Measurements from ENCODE around the gene SH3RF1. TPM values are rescaled to one million over a fixed set of nuclear protein-coding genes. Genes with fewer than 3 reads are reported as not detected.

Gene SH3RF1
- total and polyA plus RNA-seq, 4 donors, result 5.3 to 33.1 (median 16.3) TPM

GRCh38 chr4:169249214-169249973 lies 21.4 kb downstream of the SH3RF1 start:
- Histone ChIP-seq H3K27me3 (ENCODE audit: control insufficient read depth in 3 of 3, insufficient read depth in 3 of 3, low read length in 2 of 3) (no peaks in the 10 kb centered on the region), H3K4me3 (no peak overlapping the region), H3K36me3 (ENCODE audit: control insufficient read depth in 4 of 4, insufficient read depth in 4 of 4, low read length in 4 of 4) (peaks cover 0 to 4% (median 2%) of the 10 kb centered on the region in 4 donors), H3K9me3 (ENCODE audit: control insufficient read depth in 4 of 4, insufficient read depth in 3 of 4, low read length in 3 of 4) (no peaks in the 10 kb centered on the region), H3K9ac (ENCODE audit: insufficient read depth in 1 of 2, low read length in 2 of 2) (peak overlapping the region in 1 of 2 donors; percentile 17), H3K4me1 (ENCODE audit: control insufficient read depth in 5 of 5, insufficient read depth in 5 of 5, low read length in 5 of 5) (peaks cover 6 to 54% (median 28%) of the 10 kb centered on the region in 5 donors), H3K27ac (ENCODE audit: low read depth in 1 of 2, low read length in 1 of 2) (peak overlapping the region in 1 of 2 donors; percentile 74)
- peak; percentile 78 for ATAC-seq (ENCODE audit: insufficient read depth, low FRiP score)
- TF ChIP-seq CTCF (IDR thresholded peaks at IDR 0.05; ENCODE audit: control extremely low read depth, extremely low read depth), result no peak
- WGBS, 2 donors, result 44% methylated on average over 6 of the region's 6 CpGs
- DNase-seq, result peak in 2 of 3 donors; percentile 36 to 47

GRCh38 chr4:169248645-169249044 lies 22.1 kb downstream of the SH3RF1 start:
- ATAC-seq (ENCODE audit: insufficient read depth, low FRiP score) (peak; percentile 41), DNase-seq (no peak)
- WGBS, 2 donors, result 78 to 95% methylated on average over 8 of the region's 8 CpGs
- Histone ChIP-seq H3K36me3 (ENCODE audit: control insufficient read depth in 4 of 4, insufficient read depth in 4 of 4, low read length in 4 of 4) (peaks cover 0 to 4% (median 2%) of the 10 kb centered on the region in 4 donors), H3K27me3 (ENCODE audit: control insufficient read depth in 3 of 3, insufficient read depth in 3 of 3, low read length in 2 of 3) (no peaks in the 10 kb centered on the region), H3K9ac (ENCODE audit: insufficient read depth in 1 of 2, low read length in 2 of 2) (no peak overlapping the region), H3K27ac (ENCODE audit: low read depth in 1 of 2, low read length in 1 of 2) (no peak overlapping the region), H3K9me3 (ENCODE audit: control insufficient read depth in 4 of 4, insufficient read depth in 3 of 4, low read length in 3 of 4) (no peaks in the 10 kb centered on the region), H3K4me3 (no peak overlapping the region), H3K4me1 (ENCODE audit: control insufficient read depth in 5 of 5, insufficient read depth in 5 of 5, low read length in 5 of 5) (peaks cover 6 to 54% (median 28%) of the 10 kb centered on the region in 5 donors)
- no peak for TF ChIP-seq CTCF (IDR thresholded peaks at IDR 0.05; ENCODE audit: control extremely low read depth, extremely low read depth)

GRCh38 chr4:169246957-169247396 lies 23.8 kb downstream of the SH3RF1 start:
- H3K27ac ChIP-seq (ENCODE audit: low read depth in 1 of 2, low read length in 1 of 2), result peak overlapping the region in 1 of 2 donors; percentile 53
- H3K9ac ChIP-seq (ENCODE audit: insufficient read depth in 1 of 2, low read length in 2 of 2), result no peak overlapping the region

More at GRCh38 chr4:169246957-169247396, 23.8 kb downstream of the SH3RF1 start:
- peaks cover 0 to 4% (median 2%) of the 10 kb centered on the region in 4 donors for H3K36me3 ChIP-seq (ENCODE audit: control insufficient read depth in 4 of 4, insufficient read depth in 4 of 4, low read length in 4 of 4)
- WGBS, 2 donors, result 68 to 72% methylated on average over 2 of the region's 2 CpGs
- H3K4me3 ChIP-seq, result no peak overlapping the region
- peaks cover 8 to 39% (median 21%) of the 10 kb centered on the region in 5 donors for H3K4me1 ChIP-seq (ENCODE audit: control insufficient read depth in 5 of 5, insufficient read depth in 5 of 5, low read length in 5 of 5)
- DNase-seq (no peak), ATAC-seq (ENCODE audit: insufficient read depth, low FRiP score) (no peak)
- TF ChIP-seq CTCF (IDR thresholded peaks at IDR 0.05; ENCODE audit: control extremely low read depth, extremely low read depth), result no peak
- no peaks in the 10 kb centered on the region for H3K27me3 ChIP-seq (ENCODE audit: control insufficient read depth in 3 of 3, insufficient read depth in 3 of 3, low read length in 2 of 3)
- no peaks in the 10 kb centered on the region for H3K9me3 ChIP-seq (ENCODE audit: control insufficient read depth in 4 of 4, insufficient read depth in 3 of 4, low read length in 3 of 4)

All from lung (tissue), 12 donors.